ENCODE results near the gene RSL1D1.

Gene RSL1D1

GRCh38 chr16:11851294-11852091 lies at the start of gene RSL1D1:
Gene RSL1D1 (minus strand): TSS chr16:11851542. CDS start chr16:11851512, 30 bp downstream.
- peak; percentile 93 for DNase-seq (ENCODE audit: low read depth)

GRCh38 chr16:11901091-11901490 lies 49.7 kb upstream of the RSL1D1 start:
- peak; percentile 38 for DNase-seq (ENCODE audit: low read depth)

GRCh38 chr16:11896486-11897176 lies 45.3 kb upstream of the RSL1D1 start:
- peak; percentile 85 for DNase-seq (ENCODE audit: low read depth)

- no peak for DNase-seq (ENCODE audit: low read depth)
Observed at GRCh38 chr16:11893571-11893970, 42.2 kb upstream of the RSL1D1 start.

GRCh38 chr16:11892761-11893160 lies 41.4 kb upstream of the RSL1D1 start:
- DNase-seq (ENCODE audit: low read depth) = no peak

GRCh38 chr16:11890231-11890965 lies 39.1 kb upstream of the RSL1D1 start:
- no peak for DNase-seq (ENCODE audit: low read depth)

- no peak for DNase-seq (ENCODE audit: low read depth)
Observed at GRCh38 chr16:11886881-11887280, 35.5 kb upstream of the RSL1D1 start.

- no peak for DNase-seq (ENCODE audit: low read depth)
Observed at GRCh38 chr16:11884035-11884434, 32.7 kb upstream of the RSL1D1 start.

GRCh38 chr16:11880007-11880406 lies 28.7 kb upstream of the RSL1D1 start:
- no peak for DNase-seq (ENCODE audit: low read depth)

- DNase-seq (ENCODE audit: low read depth) = peak; percentile 35
Observed at GRCh38 chr16:11877374-11877773, 26.0 kb upstream of the RSL1D1 start.

GRCh38 chr16:11876306-11876705 lies 25.0 kb upstream of the RSL1D1 start:
- no peak for DNase-seq (ENCODE audit: low read depth)

- DNase-seq (ENCODE audit: low read depth) = no peak
Observed at GRCh38 chr16:11875721-11876120, 24.4 kb upstream of the RSL1D1 start.

- DNase-seq (ENCODE audit: low read depth) = peak; percentile 52
Observed at GRCh38 chr16:11871193-11871592, 19.9 kb upstream of the RSL1D1 start.

- peak; percentile 36 for DNase-seq (ENCODE audit: low read depth)
Observed at GRCh38 chr16:11870399-11870798, 19.1 kb upstream of the RSL1D1 start.

GRCh38 chr16:11869353-11870228 lies 18.2 kb upstream of the RSL1D1 start:
- DNase-seq (ENCODE audit: low read depth) = no peak

GRCh38 chr16:11868412-11868980 lies 17.2 kb upstream of the RSL1D1 start:
- DNase-seq (ENCODE audit: low read depth) = no peak

GRCh38 chr16:11862489-11862888 lies 11.1 kb upstream of the RSL1D1 start:
- DNase-seq (ENCODE audit: low read depth) = no peak

GRCh38 chr16:11857161-11857560 lies 5.8 kb upstream of the RSL1D1 start:
- DNase-seq (ENCODE audit: low read depth) = peak; percentile 48

- DNase-seq (ENCODE audit: low read depth) = no peak
Observed at GRCh38 chr16:11852092-11852809, 909 bp upstream of the RSL1D1 start.

- DNase-seq (ENCODE audit: low read depth) = peak; percentile 59
Observed at GRCh38 chr16:11848842-11849241, 2.5 kb downstream of the RSL1D1 start.

- no peak for DNase-seq (ENCODE audit: low read depth)
Observed at GRCh38 chr16:11844499-11844898, 6.8 kb downstream of the RSL1D1 start.
